Astrocyte (in vitro differentiated cells and primary cell): Measurements from ENCODE around the gene CPNE4.

Experiments used
- CTCF ChIP-seq: IDR thresholded peaks from 2 replicates; pipeline ENCODE4 v1.5.1; 2011; ENCODE audit warnings: low read depth, mild to moderate bottlenecking, inconsistent platforms, low read length, moderate library complexity; ENCODE audit not compliant: insufficient read depth
- EZH2 ChIP-seq: IDR thresholded peaks from 2 replicates; pipeline ENCODE4 v1.6.1; 2012; ENCODE audit warnings: mild to moderate bottlenecking, low read length, inconsistent platforms; ENCODE audit not compliant: insufficient read depth

GRCh38 chr3:131725414-131725813 lies 309.4 kb downstream of the CPNE4 start:
- TF ChIP-seq CTCF (no peak), EZH2 (no peak)
